ENCODE data around the gene LDAF1.
"Not testable (repeated sequence)": the region's sequence is repeated elsewhere in the genome, so short reads cannot be mapped to it uniquely, and the experiment has no call there.

The LDAF1 gene

DNA sequence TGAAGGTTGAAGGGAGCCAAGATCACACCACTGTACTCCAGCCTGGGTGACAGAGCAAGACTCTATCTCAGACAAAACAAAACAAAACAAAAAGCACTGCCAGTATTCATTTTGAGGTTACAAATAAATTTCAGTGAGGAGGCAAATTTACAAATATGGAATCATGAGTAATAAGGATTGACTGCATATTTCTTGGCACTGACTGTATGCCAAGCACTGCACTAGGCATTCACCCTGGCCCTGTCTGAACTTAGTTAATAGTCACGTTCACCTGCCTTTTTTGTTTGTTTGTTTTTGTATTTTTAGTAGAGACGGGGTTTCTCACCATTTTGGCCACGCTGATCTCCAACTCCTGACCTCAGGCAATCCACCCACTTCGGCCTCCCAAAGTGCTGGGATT, 5.1 kb downstream of the LDAF1 start:
- no peak for DNase-seq

DNA sequence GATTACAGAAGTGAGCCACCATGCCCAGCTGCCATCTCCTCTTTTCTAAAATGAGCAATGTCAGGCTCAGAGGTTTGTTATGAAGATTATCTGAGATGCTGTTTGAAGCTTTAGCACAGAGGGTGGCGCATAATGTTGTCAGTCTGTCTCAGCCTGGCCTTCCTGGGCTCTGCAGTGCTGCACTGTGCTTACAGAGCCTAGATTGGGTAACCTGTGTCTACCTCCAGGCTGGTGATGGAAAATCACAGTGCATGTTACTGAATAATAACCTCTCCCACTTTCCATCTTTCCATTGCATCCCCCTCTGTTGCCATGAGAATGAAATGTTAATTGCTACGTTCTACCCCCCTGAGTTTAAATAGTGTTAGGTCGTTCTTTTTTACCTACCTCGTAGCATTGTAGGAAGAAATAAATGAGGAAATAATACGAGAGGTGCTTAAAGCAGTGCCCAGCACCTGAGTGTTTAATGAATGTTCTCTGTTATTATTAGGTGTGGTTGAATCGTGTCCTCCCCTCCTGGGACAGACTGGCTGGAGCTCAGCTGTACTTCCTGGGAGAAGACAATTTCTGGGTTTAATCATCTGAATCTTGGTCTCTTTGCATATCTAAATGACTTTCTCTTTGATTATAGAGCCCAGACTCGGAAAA, 6.2 kb downstream of the LDAF1 start:
- DNase-seq = no peak

DNA sequence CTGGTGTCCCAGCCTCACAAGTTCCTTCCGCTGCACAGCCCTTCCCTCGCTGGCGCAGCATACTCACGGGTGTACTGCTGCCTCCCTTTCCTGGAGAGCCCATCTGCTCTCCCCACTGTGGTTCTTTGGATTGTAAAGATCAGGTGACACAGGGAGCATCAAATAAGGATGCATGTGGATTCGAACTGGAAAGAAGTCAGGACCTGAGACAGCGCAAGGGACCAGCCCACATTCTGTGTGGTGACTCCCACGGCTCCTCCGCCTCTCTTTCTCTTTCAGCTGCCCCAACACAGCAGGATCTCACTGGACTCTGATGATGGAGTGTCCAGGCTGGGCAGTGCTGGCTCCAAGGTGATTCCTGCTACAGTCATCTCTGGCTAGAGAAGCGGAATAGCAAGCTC, 8.1 kb downstream of the LDAF1 start:
- DNase-seq = no peak

DNA sequence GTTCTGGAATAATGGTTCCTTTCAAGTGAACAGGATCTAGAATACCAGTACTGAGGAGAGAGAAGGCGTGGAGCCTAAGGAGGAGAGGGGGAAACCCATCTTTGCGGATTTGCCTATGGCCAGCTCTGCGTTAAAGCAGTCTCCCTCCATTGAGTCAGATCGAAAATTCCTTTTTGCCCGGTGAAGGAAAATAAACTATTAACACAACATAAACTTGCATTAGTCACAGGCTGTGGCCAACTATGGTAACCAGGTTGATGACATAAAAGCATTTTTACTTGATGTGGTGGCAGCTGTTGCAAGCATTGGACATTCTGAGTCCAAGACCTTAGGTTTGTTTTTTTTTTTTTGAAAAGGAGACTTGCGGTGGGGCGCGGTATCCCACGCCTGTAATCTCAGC, 8.9 kb downstream of the LDAF1 start:
- no peak for DNase-seq

DNA sequence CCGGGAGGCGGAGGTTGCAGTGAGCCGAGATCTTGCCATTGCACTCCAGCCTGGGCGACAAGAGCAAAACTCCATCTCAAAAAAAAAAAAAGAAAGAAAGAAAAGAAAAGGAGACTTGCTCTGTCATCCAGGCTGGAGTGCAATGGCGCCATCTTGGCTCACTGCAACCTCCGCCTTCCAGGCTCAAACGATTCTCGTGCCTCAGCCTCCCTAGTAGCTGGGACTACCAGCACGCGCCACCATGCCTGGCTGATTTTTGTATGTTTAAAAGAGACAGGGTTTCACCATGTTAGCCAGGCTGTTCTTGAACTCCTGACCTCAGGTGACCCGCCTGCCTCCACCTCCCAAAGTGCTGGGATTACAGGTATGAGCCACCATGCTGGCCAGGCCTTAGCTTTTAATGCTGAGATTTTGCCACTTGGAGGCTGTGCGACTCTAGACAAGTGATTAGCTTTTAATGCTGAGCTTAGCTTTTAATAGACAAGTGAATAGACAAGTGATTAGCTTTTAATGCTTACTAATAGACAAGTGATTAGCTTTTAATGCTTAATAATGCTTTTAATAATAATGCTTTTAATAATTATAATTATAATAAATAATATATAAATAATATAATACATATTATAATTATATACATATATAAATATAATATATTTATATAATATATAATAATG, 9.6 kb downstream of the LDAF1 start:
- DNase-seq = peak; percentile 81

DNA sequence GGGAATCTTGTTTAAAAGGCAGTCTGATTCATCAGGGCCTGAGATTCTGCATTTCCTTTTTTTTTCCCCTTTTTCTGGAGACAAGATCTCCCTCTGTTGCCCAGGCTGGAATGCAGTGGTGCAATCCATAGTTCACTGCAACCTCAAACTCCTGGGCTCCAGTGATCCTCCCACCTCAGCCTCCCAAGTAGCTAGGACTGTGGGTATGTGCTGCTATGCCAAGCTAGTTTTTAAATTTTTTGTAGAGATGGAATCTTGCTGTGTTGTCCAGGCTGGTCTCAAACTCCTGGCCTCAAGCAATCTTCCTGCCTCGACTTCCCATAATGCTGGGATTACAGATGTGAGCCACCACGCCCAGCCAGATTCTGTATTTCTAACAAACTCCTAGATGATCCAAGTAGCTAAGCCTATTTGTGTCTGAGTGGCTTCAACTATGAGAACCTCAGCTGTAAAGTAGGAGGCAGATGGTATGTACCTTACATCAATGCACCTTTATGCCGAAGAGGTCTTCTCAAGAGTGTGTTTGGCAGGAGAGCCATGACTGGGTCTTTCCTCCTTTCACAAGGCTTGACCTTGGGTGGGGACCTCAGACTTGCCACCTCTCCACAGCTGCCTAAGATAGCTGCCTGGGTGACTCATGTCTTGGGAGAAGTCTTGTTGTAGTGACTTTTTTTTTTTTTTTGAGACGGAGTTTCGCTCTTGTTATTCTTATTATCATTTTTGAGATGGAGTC, 10.9 kb downstream of the LDAF1 start:
- DNase-seq = peak; percentile 11

DNA sequence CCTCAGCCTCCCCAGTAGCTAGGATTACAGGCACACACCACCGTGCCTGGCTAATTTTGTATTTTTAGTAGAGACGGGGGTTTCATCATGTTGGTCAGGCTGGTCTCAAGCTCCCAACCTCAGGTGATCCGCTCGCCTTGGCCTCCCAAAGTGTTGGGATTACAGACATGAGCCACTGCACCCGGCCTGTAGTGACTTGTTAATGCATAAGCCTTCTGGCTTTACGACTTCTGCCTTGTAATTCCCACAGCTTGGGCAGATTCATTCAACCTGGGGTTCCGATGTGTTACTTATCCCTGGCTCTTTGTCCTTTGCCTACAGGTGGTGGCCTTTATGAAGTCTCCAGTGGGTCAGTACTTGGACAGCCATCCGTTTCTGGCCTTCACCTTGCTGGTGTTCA, 11.6 kb downstream of the LDAF1 start:
- DNase-seq = not testable (repeated sequence)

DNA sequence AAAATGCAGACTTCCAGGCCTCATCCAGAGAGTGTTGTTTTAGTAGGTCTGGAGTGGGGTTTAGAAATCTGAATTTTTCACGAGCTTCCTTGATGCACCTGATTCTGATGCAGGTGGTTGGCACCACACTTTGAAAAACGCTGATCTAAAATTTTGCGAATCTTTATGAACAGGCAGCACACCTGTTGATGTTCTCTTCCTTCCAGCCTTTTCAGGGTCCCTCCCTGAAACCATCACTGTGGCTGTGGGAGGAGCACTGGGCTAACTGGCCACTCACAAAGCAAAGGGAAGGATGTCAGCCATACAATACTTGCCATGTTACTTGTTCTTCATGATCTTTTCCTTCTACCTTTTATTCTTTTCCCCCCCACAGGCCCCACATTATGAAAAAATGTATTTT, 14.2 kb downstream of the LDAF1 start:
- no peak for DNase-seq

DNA sequence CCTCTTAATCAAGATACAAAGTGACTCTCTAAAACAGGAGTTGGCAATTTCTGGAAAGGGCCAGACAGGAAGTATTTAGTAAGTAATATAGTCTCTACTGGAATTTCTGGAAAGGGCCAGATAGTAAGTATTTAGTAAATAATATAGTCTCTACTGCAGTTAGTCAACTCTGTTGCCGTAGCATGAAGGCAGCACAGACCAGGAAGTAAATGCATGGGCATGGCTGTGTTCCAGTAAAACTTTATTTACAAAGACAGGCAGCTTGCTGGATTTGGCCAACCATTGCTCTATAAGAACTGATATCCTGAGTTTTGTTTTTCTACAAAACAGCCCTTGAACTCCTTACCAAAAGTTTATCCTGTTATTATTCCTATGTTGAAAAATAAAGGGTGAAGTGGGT, 16.9 kb downstream of the LDAF1 start:
- DNase-seq = no peak

DNA sequence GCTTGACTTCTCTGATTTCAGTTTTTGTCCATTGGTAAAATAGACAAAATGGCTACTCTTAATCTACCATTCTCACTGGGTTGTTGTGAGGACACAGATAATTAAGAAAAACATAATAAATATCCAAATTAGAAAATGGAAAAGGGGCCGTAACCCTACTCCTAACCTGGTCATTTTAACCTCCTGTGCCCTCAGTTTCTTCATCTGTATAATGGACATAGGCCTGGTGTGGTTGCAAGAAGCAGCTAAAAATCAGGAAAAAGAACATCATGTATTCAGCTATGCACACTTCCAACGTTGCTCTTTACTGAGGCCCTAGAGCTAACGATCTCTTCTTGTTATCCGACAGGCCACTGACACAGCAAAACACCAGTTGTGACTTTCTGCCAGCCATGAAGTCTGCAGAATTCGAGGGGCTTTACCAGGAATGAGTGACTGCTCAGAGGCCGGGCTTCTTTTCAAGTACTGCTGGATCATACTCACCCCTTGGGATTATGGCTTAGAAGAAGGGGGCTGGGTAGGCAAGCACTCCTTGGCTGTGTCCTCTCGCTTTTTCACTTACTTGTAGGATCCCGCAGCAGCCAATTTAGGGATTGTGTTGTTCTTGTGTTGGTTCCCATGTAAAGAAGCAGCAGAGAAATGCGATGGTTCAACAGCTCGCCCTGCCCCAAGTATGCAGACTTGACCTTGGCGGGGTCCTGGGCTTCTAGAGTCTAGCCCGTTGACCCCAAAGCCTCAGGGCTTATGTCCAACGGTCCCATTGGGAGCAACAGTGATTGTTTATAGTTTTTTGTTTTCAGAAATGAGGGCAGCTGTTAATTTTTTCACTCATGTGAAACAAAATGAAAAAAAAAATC, 20.9 kb downstream of the LDAF1 start:
- no peak for DNase-seq

DNA sequence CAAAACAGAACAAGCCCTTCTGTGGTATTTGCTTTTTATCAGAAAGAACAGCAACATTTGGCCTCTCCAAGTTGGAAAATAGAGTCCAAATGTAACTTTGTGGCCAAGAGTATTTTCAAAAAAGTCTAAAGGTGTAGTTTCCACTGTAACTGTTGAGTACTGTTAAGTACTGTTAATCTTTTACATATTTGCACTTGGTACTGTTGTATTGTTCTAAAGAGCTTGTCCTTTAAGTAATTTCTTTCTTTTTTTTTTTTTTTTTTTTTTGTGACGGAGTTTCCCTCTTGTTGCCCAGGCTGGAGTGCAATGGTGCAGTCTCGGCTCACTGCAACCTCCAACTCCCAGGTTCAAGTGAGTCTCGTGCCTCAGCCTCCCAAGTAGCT, 21.5 kb downstream of the LDAF1 start:
- DNase-seq = no peak

DNA sequence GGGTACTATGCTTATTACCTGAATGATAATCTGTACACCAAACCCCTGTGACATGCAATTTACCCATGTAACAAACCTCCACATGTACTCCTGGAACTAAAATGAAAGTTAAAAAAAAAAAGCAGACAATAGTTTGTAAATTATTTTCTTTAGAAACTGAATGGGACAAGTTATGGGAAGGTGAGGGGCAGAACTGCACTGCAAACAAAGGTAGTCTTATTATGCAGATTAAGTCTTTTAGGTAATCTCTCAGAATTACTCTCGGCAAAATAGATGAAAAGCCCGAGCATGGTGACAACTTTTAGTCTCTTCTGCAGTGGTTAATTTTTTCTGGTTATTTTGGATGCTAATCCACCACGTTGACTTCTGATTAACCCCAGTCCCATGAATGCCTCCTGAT, 25.5 kb downstream of the LDAF1 start:
- no peak for DNase-seq

DNA sequence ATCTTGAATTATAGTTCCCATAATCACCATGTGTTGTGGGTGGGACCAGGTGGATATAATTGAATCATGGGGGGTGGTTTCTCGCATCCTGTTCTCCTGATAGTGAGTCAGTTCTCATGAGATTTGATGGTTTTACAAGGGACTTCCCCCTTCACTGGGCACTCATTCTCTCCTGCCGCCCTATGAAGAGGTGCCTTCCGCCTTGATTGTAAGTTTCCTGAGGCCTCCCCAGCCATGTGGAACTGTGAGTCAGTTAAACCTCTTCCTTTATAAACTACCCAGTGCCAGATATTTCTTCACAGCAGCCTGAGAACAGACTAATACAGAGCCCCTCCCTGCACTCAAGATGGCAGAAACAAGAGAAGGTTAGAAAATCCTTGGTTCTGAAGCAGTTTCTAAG, 26.4 kb downstream of the LDAF1 start:
- DNase-seq = no peak

DNA sequence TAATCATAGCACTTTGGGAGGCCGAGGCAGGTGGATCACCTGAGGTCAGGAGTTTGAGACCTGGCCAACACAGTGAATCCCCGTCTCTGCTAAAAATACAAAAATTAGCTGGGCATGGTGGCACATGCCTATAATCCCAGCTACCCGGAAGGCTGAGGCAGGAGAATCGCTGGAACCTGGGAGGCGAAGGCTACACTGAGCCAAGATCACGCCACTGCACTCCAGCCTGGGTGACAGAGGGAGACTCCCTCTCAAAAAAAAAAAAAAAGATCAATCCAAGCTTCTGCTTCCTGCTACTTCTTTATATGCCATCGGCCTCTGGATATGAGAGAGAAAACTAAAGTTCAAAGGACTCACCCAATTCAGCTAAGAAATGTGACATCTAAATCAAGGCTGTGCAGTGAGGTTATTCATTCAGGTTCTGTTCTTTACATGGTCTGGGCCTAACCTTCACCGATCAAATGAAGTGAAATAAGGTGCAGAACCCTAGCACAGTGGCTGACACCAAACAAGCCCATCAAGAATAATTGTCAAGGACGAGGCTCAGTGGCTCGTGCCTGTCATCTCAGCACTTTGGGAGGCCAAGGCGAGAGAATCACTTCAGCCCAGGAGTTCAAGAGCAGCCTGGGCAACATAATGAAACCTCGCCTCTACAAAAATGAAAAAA, 27.3 kb downstream of the LDAF1 start:
- no peak for DNase-seq

DNA sequence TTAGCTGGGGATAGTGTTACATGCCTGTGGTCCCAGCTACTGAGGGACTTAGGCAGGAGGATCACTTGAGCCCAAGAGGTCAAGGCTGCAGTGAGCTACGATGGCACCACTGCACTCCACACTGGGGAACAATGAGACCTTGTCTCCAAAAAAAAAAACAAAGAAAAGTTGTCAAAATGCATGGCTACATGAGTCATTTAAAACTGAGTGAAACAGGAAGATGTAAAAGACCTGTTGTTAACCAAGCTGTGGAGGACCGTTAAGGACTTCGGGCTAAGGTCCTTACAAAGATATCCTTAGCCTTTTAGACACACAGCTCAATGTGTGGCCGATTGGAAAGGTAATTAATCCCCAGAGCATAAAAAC, 27.8 kb downstream of the LDAF1 start:
- no peak for DNase-seq

DNA sequence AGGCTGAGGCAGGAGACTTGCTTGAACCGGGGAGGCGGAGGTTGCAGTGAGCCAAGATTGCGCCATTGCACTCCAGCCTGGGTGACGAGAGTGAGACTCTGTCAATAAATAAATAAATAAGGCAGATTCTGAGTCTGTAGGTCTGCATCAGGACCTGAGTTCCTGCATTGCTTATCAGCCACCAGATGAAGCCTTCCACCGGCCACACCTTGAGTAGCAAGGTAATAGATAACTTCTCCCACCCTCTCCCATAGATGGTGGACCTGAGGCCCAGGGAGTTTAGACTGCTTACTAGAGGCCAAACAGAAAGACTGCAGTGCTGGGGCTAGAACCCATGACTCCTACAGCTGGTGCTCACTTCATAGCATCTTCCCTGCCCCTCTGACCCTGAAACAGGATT, 30.8 kb downstream of the LDAF1 start:
- no peak for DNase-seq

DNA sequence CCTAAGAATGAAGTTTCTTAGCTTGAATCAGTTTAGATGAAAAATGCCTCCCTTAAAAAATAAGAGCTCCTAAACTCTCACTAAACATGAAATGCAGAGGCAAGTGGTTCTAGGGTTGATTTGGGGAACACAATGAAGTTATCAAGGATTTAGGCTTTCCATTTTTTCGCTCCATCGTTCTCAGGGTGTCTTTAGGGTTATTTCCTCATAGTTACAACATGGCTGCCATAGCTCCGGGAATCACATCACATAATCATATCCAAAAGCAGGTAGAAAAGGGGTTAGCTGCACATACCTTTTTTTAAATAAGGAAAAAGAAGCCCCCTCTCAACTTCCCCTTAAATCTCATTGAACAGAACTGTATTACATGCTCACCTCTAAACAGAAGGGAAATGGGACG, 31.5 kb downstream of the LDAF1 start:
- no peak for DNase-seq

DNA sequence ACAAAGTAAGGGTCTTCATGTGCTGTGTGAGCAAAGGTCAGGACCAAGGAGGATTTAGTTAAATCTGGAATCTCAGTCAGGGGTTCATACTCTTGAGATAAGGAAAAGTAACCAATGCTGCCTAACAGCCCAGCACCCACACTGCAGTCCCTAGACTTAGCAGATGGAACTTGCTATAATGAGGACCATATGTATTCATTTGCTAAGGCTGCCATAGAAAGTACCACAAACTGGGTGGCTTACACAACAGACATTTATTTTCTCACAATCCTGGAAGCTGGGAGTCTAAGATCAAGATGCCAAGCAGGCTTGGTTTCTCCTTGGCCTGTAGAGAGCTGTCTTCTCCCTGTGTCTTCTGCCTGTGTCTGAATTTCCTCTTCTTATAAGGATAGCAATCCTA, 32.1 kb downstream of the LDAF1 start:
- peak; percentile 77 for DNase-seq

DNA sequence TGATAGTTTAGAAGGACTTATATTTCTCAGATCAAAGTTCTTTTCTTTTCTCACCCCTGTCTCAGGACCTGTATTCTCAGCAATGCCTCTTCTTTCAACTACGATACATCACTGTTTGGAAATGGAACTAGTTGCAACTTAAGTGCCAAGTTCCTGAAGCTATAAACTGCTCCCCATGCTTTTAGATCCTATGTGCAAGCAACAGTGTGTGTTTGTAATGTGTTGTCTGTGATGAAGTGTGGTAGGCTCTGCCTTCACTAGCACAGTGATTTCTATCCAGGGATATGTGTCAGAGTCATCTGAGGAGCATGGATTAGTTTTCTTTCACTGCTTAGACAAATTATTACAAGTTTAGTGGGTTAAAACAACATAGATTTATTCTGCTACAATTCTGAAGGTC, 34.5 kb downstream of the LDAF1 start:
- no peak for DNase-seq

DNA sequence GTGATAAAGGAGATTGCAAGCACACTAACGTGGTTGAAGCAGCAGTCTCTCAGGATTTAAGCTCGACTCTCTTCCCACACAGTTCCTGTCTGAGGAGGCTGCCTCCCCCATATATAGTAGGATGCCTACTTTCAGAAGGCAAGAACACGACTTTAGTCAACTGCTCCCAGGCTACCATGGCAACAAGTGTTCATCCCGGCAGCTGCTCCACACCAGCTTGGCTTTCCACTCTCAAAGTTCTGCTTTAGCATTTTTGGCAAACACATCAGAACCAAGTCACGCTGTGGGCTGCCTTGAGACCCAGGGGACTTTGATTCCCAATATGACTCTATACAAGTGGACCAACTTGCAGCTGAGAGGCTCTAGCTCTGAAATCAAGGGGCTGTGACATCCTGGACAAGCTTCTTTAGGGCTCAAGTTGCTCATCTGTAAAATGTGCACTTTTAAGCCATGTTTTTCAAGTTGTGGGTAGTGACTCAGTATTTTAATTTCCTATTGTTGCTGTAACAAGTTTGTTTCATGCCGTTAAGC, 36.4 kb downstream of the LDAF1 start:
- DNase-seq = no peak

DNA sequence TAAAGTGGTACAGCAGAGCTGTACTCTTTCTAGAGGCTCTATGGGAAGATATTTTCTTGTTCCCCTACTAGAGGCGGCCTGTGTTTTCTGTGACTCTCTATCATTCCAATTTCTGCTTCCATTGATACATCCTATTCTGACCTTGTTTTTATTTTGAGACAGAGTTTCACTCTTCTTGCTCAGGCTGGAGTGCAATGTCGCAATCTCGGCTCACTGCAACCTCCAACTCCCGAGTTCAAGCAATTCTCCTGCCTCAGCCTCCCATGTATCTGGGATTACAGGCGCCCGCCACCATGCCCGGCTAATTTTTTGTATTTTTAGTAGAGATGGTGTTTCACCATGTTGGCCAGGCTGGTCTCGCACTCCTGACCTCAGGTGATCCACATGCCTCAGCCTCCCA, 36.9 kb downstream of the LDAF1 start:
- DNase-seq = not testable (repeated sequence)

DNA sequence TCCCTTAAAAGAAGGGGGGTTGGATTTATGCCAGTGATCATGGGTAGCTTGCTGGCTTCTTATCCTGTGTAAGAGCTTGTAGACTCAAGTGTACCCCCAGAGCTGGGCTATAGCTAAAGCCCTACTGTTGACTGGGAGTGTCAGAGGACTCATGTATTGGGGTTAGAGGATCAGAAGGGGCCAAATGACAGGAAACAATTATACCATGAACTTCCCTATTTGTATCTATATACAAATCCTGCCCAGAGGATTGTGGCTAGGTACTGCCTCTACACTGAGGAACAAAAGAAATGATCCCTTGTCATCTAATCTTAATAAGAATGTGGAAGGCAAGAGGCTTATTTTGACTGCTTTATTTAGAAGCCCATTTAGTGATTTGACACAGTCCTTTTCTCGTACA, 38.6 kb downstream of the LDAF1 start:
- no peak for DNase-seq

DNA sequence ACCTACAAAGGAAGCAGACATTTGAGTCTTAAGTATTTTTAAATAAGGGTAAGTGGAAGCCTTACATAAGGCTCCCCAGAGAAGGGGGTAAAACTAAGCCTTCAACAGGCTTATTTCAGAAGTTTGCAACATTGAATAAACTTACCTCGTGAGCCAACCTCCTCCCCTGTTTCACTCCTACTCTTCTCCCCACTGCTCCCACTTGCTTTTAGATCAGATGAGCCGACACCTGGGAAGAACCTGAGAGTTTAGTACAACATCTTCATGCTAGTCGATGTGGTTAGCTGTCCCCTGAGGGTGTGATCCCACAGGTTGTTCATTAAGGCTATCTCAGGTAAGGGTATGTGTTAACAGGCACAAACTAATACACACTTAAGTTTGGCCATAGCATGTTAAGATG, 39.1 kb downstream of the LDAF1 start:
- DNase-seq = no peak
